GM18951 (cell line): ENCODE data around the gene BBLN.

Source experiments
- POLR2A ChIP-seq: IDR thresholded peaks from 4 replicates; pipeline ENCODE4 v1.6.1; 2011; ENCODE audit warnings: mild to moderate bottlenecking; ENCODE audit not compliant: insufficient read length, insufficient read depth; ENCODE audit errors: extremely low read depth
- in situ Hi-C: fragments of 300-500 bp; cut with MboI; formaldehyde crosslinking; loops from one replicate; pipeline ENCODE4 v1.12.0; 2022; ENCODE audit warnings: low sequenced_read_pairs, mixed read lengths, inconsistent platforms; ENCODE audit not compliant: unreplicated experiment

BBLN gene

GRCh38 chr9:128163027-128163515, 3.0 kb downstream of the BBLN start:
- in situ Hi-C loops = no loop called here
- TF ChIP-seq POLR2A = no peak

GRCh38 chr9:128163523-128164306, 3.6 kb downstream of the BBLN start:
- TF ChIP-seq POLR2A = no peak
- in situ Hi-C loops = no loop called here

- no peak for TF ChIP-seq POLR2A
- in situ Hi-C loops = no loop called here
These were observed 4.3 kb downstream of the BBLN start for GRCh38 chr9:128164307-128164885.

- no peak for TF ChIP-seq POLR2A
- in situ Hi-C loops = no loop called here
These were observed 6.1 kb downstream of the BBLN start for GRCh38 chr9:128166169-128166568.

GRCh38 chr9:128167209-128167608, 7.1 kb downstream of the BBLN start:
- no peak for TF ChIP-seq POLR2A

GRCh38 chr9:128168731-128169308, 8.8 kb downstream of the BBLN start:
- TF ChIP-seq POLR2A = no peak
- in situ Hi-C loops = no loop called here

More at GRCh38 chr9:128167209-128167608, 7.1 kb downstream of the BBLN start:
- in situ Hi-C loops = no loop called here

- in situ Hi-C loops = no loop called here
- TF ChIP-seq POLR2A = no peak
These were observed 9.4 kb downstream of the BBLN start for GRCh38 chr9:128169492-128169891.

GRCh38 chr9:128169925-128170324, 9.9 kb downstream of the BBLN start:
- in situ Hi-C loops = no loop called here
- TF ChIP-seq POLR2A = no peak

- TF ChIP-seq POLR2A = no peak
- in situ Hi-C loops = no loop called here
These were observed 14.0 kb downstream of the BBLN start for GRCh38 chr9:128174062-128174461.

GRCh38 chr9:128175102-128175563, 15.1 kb downstream of the BBLN start:
- in situ Hi-C loops = no loop called here
- TF ChIP-seq POLR2A = no peak

GRCh38 chr9:128175726-128176125, 15.7 kb downstream of the BBLN start:
- in situ Hi-C loops = no loop called here
- TF ChIP-seq POLR2A = no peak

- TF ChIP-seq POLR2A = no peak
- in situ Hi-C loops = no loop called here
These were observed 18.9 kb downstream of the BBLN start for GRCh38 chr9:128178806-128179431.

- TF ChIP-seq POLR2A = no peak
- in situ Hi-C loops = no loop called here
These were observed 19.9 kb downstream of the BBLN start for GRCh38 chr9:128180001-128180400.
